H1 (cell line): ENCODE measurements around the gene XPO1. TPM values are rescaled to one million over a fixed set of nuclear protein-coding genes. Genes with fewer than 3 reads are reported as not detected.

Experiments used
- CTCF ChIA-PET: fragments of 300-600 bp; sonication (Branson Sonifier 250); formaldehyde crosslinking; loops from one replicate; lab custom pipeline; 2021; ENCODE audit not compliant: partially characterized antibody; lab: Charles Lee
- POLR2A ChIA-PET: fragments of 300-600 bp; sonication (Branson Sonifier 250); formaldehyde crosslinking; loops from one replicate; lab custom pipeline; 2021; ENCODE audit warnings: inconsistent platforms; ENCODE audit not compliant: partially characterized antibody; lab: Charles Lee
- DNase-seq, 2 experiments: peaks; one replicate each; pipeline versions ENCODE4 v3.0.0 to v3.0.0-alpha.2; 2010 to 2022; ENCODE audit warnings: low spot score in 2 of 2, low read depth in 1 of 2, mixed read lengths in 1 of 2
- FAIRE-seq: peaks from 2 replicates; lab custom pipeline; 2011; peaks lifted over from hg19 to GRCh38; lab: Jason Lieb, UNC
- H2AFZ ChIP-seq: 2 replicates; pipeline ENCODE4 v1.8.1; 2012; ENCODE audit warnings: low read length, inconsistent platforms
- H2AK5ac ChIP-seq: 2 replicates; pipeline ENCODE4 v1.6.1; 2013; ENCODE audit warnings: low read depth, low read length
- H2BK120ac ChIP-seq: replicated peaks from 2 replicates; pipeline ENCODE3; 2013; ENCODE audit warnings: low read depth, low read length, inconsistent platforms
- H2BK12ac ChIP-seq: 2 replicates; pipeline ENCODE4 v1.6.1; 2013; ENCODE audit warnings: low read depth, low read length
- H2BK15ac ChIP-seq: 2 replicates; pipeline ENCODE4 v1.6.1; 2013; ENCODE audit warnings: low read length
- H2BK20ac ChIP-seq: 2 replicates; pipeline ENCODE4 v1.6.1; 2013; ENCODE audit warnings: low read length
- H2BK5ac ChIP-seq: 2 replicates; pipeline ENCODE4 v1.6.1; 2013; ENCODE audit warnings: low read depth, low read length
- H3K14ac ChIP-seq: 2 replicates; pipeline ENCODE4 v1.6.1; 2013; ENCODE audit warnings: inconsistent platforms; ENCODE audit not compliant: insufficient read length
- H3K18ac ChIP-seq: 2 replicates; pipeline ENCODE4 v1.6.1; 2013; ENCODE audit warnings: low read length; ENCODE audit errors: extremely low read depth
- H3K23ac ChIP-seq: 2 replicates; pipeline ENCODE4 v1.6.1; 2013; ENCODE audit warnings: inconsistent platforms; ENCODE audit not compliant: insufficient read length
- H3K23me2 ChIP-seq: 2 replicates; pipeline ENCODE4 v1.6.1; 2013; ENCODE audit warnings: low read depth, low read length
- H3K27ac ChIP-seq: 2 replicates; pipeline ENCODE4 v1.6.1; 2011; ENCODE audit warnings: low read depth, low read length, inconsistent platforms
- H3K27me3 ChIP-seq, 4 experiments: replicated peaks in 1 of 4; 1 replicate in 1 of 4; 2 replicates in 3 of 4; pipeline versions ENCODE4 v1.6.1 to v1.8.1; 2011 to 2013; ENCODE audit warnings: low read length in 3 of 4, mild to moderate bottlenecking in 3 of 4, inconsistent platforms in 2 of 4, mixed read lengths in 2 of 4, moderate library complexity in 1 of 4; ENCODE audit not compliant: control insufficient read depth in 3 of 4, insufficient read depth in 3 of 4; ENCODE audit errors: extremely low read depth in 1 of 4
- H3K36me3 ChIP-seq, 4 experiments: 2 replicates each; pipeline versions ENCODE4 v1.6.1 to v1.8.1; 2011 to 2013; ENCODE audit warnings: mild to moderate bottlenecking in 4 of 4, low read length in 3 of 4, moderate library complexity in 2 of 4, control low read depth in 1 of 4, inconsistent platforms in 1 of 4; ENCODE audit not compliant: insufficient read depth in 4 of 4, control insufficient read depth in 2 of 4
- H3K4ac ChIP-seq: replicated peaks from 2 replicates; pipeline ENCODE3; 2013; ENCODE audit warnings: low read length, low read depth, mixed read lengths, inconsistent platforms; ENCODE audit not compliant: insufficient read length
- H3K4me1 ChIP-seq, 4 experiments: replicated peaks in 1 of 4; 1 replicate in 1 of 4; 2 replicates in 3 of 4; pipeline versions ENCODE4 v1.6.1 to v1.8.1; 2011 to 2013; ENCODE audit warnings: low read length in 3 of 4, inconsistent platforms in 2 of 4, mixed read lengths in 1 of 4; ENCODE audit not compliant: insufficient read depth in 4 of 4, control insufficient read depth in 3 of 4
- H3K4me2 ChIP-seq, 2 experiments: 2 replicates each; pipeline versions ENCODE4 v1.6.1 to v1.8.1; 2011 to 2013; ENCODE audit warnings: low read depth in 2 of 2, low read length in 2 of 2, control low read depth in 1 of 2, inconsistent platforms in 1 of 2, mild to moderate bottlenecking in 1 of 2; ENCODE audit not compliant: insufficient read depth in 1 of 2
- H3K4me3 ChIP-seq, 4 experiments: fragments of 200-600, 300-600 bp in 1 of 4; sonication (generic), shearing (Covaris generic), sonication (Bioruptor Twin) in 1 of 4; 2 replicates each; pipeline versions ENCODE4 v1.5.1 to v1.8.1; 2011 to 2016; ENCODE audit warnings: low read length in 4 of 4, low read depth in 3 of 4, control low read depth in 2 of 4, inconsistent platforms in 2 of 4, mild to moderate bottlenecking in 2 of 4, mixed read lengths in 1 of 4, moderate library complexity in 1 of 4; ENCODE audit not compliant: insufficient read depth in 2 of 4; ENCODE audit errors: extremely low read depth in 1 of 4
- H3K56ac ChIP-seq: replicated peaks from 2 replicates; pipeline ENCODE3; 2013; ENCODE audit warnings: low read depth, mild to moderate bottlenecking, mixed read lengths, low read length, inconsistent platforms; ENCODE audit not compliant: insufficient read length
- H3K79me1 ChIP-seq: 2 replicates; pipeline ENCODE4 v1.6.1; 2013; ENCODE audit warnings: low read depth, low read length, control low read depth
- H3K79me2 ChIP-seq, 2 experiments: 2 replicates each; pipeline versions ENCODE4 v1.6.1 to v1.8.1; 2012 to 2013; ENCODE audit warnings: low read length in 2 of 2, mild to moderate bottlenecking in 2 of 2, inconsistent platforms in 1 of 2; ENCODE audit not compliant: insufficient read depth in 2 of 2, control insufficient read depth in 1 of 2
- H3K9ac ChIP-seq, 4 experiments: replicated peaks in 1 of 4; 1 replicate in 1 of 4; 2 replicates in 3 of 4; pipeline versions ENCODE4 v1.6.1 to v1.8.1; 2011 to 2013; ENCODE audit warnings: low read depth in 3 of 4, low read length in 3 of 4, control low read depth in 2 of 4, mild to moderate bottlenecking in 2 of 4, moderate library complexity in 2 of 4, inconsistent platforms in 1 of 4; ENCODE audit errors: extremely low read depth in 1 of 4
- H3K9me3 ChIP-seq, 2 experiments: 2 replicates each; pipeline versions ENCODE4 v1.6.1 to v1.8.1; 2012 to 2013; ENCODE audit warnings: mild to moderate bottlenecking in 2 of 2, moderate library complexity in 2 of 2, control low read depth in 1 of 2, inconsistent platforms in 1 of 2, low read depth in 1 of 2, low read length in 1 of 2, mixed read lengths in 1 of 2; ENCODE audit not compliant: insufficient read depth in 2 of 2
- H4K20me1 ChIP-seq, 2 experiments: replicated peaks in 1 of 2; 2 replicates each; pipeline versions ENCODE3 to v1.8.1; 2011 to 2013; ENCODE audit warnings: inconsistent platforms in 2 of 2, low read length in 2 of 2, mild to moderate bottlenecking in 1 of 2; ENCODE audit not compliant: insufficient read depth in 2 of 2, control insufficient read depth in 1 of 2
- H4K5ac ChIP-seq: 2 replicates; pipeline ENCODE4 v1.6.1; 2013; ENCODE audit warnings: low read length, low read depth, mixed read lengths, inconsistent platforms; ENCODE audit not compliant: insufficient read length
- H4K8ac ChIP-seq: 2 replicates; pipeline ENCODE4 v1.8.0; 2013; ENCODE audit warnings: mild to moderate bottlenecking, moderate library complexity, low read length, inconsistent platforms; ENCODE audit not compliant: insufficient read depth; ENCODE audit errors: extremely low read depth
- H4K91ac ChIP-seq: replicated peaks from 2 replicates; pipeline ENCODE3; 2013; ENCODE audit warnings: low read length, mixed read lengths, inconsistent platforms; ENCODE audit not compliant: insufficient read length
- CBX8 ChIP-seq: fragments of 300-800, 300-1000 bp; sonication (generic); IDR thresholded peaks from 2 replicates; pipeline ENCODE4 v1.7.1; 2016; ENCODE audit warnings: low read depth, low read length, borderline replicate concordance
- CHD2 ChIP-seq: IDR thresholded peaks from 2 replicates; pipeline ENCODE4 v1.6.1; 2012; ENCODE audit warnings: low read length, improper control_type of control experiment
- EZH2 ChIP-seq: fragments of 200-600 bp; sonication (generic); IDR thresholded peaks from 2 replicates; pipeline ENCODE4 v1.7.1; 2012; ENCODE audit warnings: low read depth, mild to moderate bottlenecking, moderate library complexity, low read length, inconsistent platforms; ENCODE audit not compliant: severe bottlenecking
- GABPA ChIP-seq: IDR thresholded peaks from 2 replicates; pipeline ENCODE4 v1.6.1; 2011; ENCODE audit warnings: mild to moderate bottlenecking, low read length, moderate library complexity, borderline replicate concordance; ENCODE audit not compliant: insufficient read depth
- GTF2F1 ChIP-seq: IDR thresholded peaks from 2 replicates; pipeline ENCODE4 v1.6.1; 2012; ENCODE audit warnings: low read depth, low read length, improper control_type of control experiment, borderline replicate concordance
- HDAC6 ChIP-seq: IDR thresholded peaks from one replicate; pipeline ENCODE4 v1.7.1; 2012; ENCODE audit warnings: low read depth, mild to moderate bottlenecking, inconsistent platforms, low read length, moderate library complexity
- KDM1A ChIP-seq: fragments of 200-600, 300-600 bp; sonication (generic); IDR thresholded peaks from 2 replicates; pipeline ENCODE4 v1.7.1; 2016; ENCODE audit warnings: mild to moderate bottlenecking, low read length, borderline replicate concordance
- MAFK ChIP-seq: IDR thresholded peaks from 2 replicates; pipeline ENCODE4 v1.6.1; 2012; ENCODE audit warnings: low read depth, mild to moderate bottlenecking, improper control_type of control experiment, low read length
- NRF1 ChIP-seq: IDR thresholded peaks from 2 replicates; pipeline ENCODE4 v1.6.1; 2011; ENCODE audit warnings: mild to moderate bottlenecking, low read depth, low read length, improper control_type of control experiment
- POLR2A ChIP-seq, 2 experiments: IDR thresholded peaks; 1 replicate in 1 of 2; 2 replicates in 1 of 2; pipeline ENCODE4 v1.6.1; 2011; ENCODE audit warnings: low read depth in 2 of 2, low read length in 2 of 2, mild to moderate bottlenecking in 2 of 2; ENCODE audit errors: control extremely low read depth in 1 of 2
- POLR2AphosphoS5 ChIP-seq: IDR thresholded peaks from 2 replicates; pipeline ENCODE4 v1.6.1; 2011; ENCODE audit warnings: low read depth, low read length
- RAD21 ChIP-seq, 2 experiments: IDR thresholded peaks in 1 of 2; conservative IDR thresholded peaks in 1 of 2; 2 replicates each; pipeline ENCODE4 v1.6.1; 2011; ENCODE audit warnings: low read depth in 2 of 2, low read length in 2 of 2, improper control_type of control experiment in 1 of 2, inconsistent platforms in 1 of 2, mild to moderate bottlenecking in 1 of 2, moderate library complexity in 1 of 2
- SP2 ChIP-seq: IDR thresholded peaks from 2 replicates; pipeline ENCODE4 v1.6.1; 2012; ENCODE audit warnings: mild to moderate bottlenecking, low read length, inconsistent platforms
- TAF1 ChIP-seq: IDR thresholded peaks from 2 replicates; pipeline ENCODE4 v1.6.1; 2011; ENCODE audit warnings: mild to moderate bottlenecking, low read depth, low read length
- TAF7 ChIP-seq: optimal IDR thresholded peaks from 2 replicates; pipeline ENCODE3; 2011; ENCODE audit warnings: low read depth, mild to moderate bottlenecking, inconsistent platforms, low read length, moderate library complexity, borderline replicate concordance
- TBP ChIP-seq: IDR thresholded peaks from 2 replicates; pipeline ENCODE4 v1.6.1; 2011; ENCODE audit warnings: low read depth, low read length, improper control_type of control experiment
- WGBS, 2 experiments: shearing (Covaris generic) in 1 of 2; methylation state at CpG; one replicate each; pipeline versions ENCODE4 v1.1.6 to v1.1.7; 2013 to 2015; ENCODE audit warnings: low lambda C conversion rate in 2 of 2, mixed read lengths in 2 of 2, inconsistent platforms in 1 of 2, low coverage in 1 of 2, missing lambda C conversion rate in 1 of 2; ENCODE audit not compliant: insufficient replicate concordance in 2 of 2, insufficient coverage in 1 of 2, insufficient read length in 1 of 2; ENCODE audit errors: extremely low coverage in 1 of 2, missing lambda C conversion rate in 1 of 2; 5-methylcytosine and 5-hydroxymethylcytosine counted together
- polyA plus RNA-seq, 7 experiments: library from polyadenylated mRNA; depleted of rRNA in 3 of 7; stranded (reverse) in 5 of 7; unstranded in 2 of 7; fragments of >200 nt in 5 of 7; fragments of 200-250 nt in 2 of 7; gene quantifications; 1 replicate in 5 of 7; 2 replicates in 1 of 7; 4 replicates in 1 of 7; pipeline versions ENCODE4 v1.2.1 to v1.2.3, GENCODE V29; 2011 to 2013; ENCODE audit warnings: missing spikeins in 2 of 7, mixed read lengths in 2 of 7
- total RNA-seq: library from RNA; stranded (reverse); fragmentation: NEBNext Ultra II Directional; extraction: Animal tissue kit (Norgen Biotek cat#: 25700); gene quantifications from 2 replicates; pipeline ENCODE4 v1.2.1, GENCODE V29; 2021

XPO1 gene
- total and polyA plus RNA-seq, 2 of the 8 experiments (the other 6 are each of a cell fraction or from before 2014, with no cell fraction given), result 110 to 296 TPM

DNA sequence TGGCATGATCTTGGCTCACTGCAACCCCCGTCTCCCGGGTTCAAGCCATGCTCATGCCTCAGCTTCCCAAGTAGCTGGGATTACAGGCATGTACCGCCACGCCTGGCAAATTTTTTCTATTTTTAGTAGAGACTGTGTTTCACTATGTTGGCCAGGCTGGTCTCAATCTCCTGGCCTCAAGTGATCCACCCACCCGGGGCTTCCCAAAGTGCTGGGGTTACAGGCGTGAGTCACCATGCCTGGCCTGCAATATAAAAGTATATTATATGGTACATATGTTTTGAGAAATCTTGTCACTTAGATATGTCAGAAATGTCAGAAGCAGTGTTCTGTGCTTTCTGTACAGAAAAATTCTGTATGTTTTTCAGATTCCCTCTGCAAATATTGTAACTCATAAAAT is 19.2 kb upstream of the XPO1 start:
- Histone ChIP-seq H3K4me1 (no peaks in the 10 kb centered on the region), H3K79me2 (no peaks in the 10 kb centered on the region), H3K18ac (no peak overlapping the region), H2BK20ac (no peak overlapping the region), H2AFZ (no peak overlapping the region), H2BK15ac (no peak overlapping the region), H4K20me1 (no peaks in the 10 kb centered on the region), H3K4me3 (no peak overlapping the region), H3K56ac (no peak overlapping the region), H3K27me3 (no peaks in the 10 kb centered on the region), H4K91ac (no peak overlapping the region), H3K23ac (no peak overlapping the region), H3K23me2 (no peaks in the 10 kb centered on the region), H3K9me3 (no peaks in the 10 kb centered on the region), H4K8ac (no peak overlapping the region), H3K27ac (no peak overlapping the region), H4K5ac (no peak overlapping the region), H3K79me1 (no peaks in the 10 kb centered on the region), H2BK5ac (no peak overlapping the region), H2BK120ac (no peak overlapping the region), H3K4me2 (no peak overlapping the region), H3K14ac (no peak overlapping the region), H3K4ac (no peak overlapping the region), H2BK12ac (no peak overlapping the region), H2AK5ac (no peak overlapping the region), H3K36me3 (no peaks in the 10 kb centered on the region), H3K9ac (no peak overlapping the region)
- POLR2A ChIA-PET, result interaction anchor here (1.9 kb wide), 1 partner anchor 21 kb away, joined by 5 read pairs; no protein-coding TSS in a partner anchor
- no peak for DNase-seq
- 88% methylated on average over 6 of the region's 6 CpGs; no CpG with 5 or more reads in 1 of the 2 experiments for WGBS, 2 experiments
- TF ChIP-seq RAD21 (IDR thresholded peaks at IDR 0.05 in 1 of 2, conservative IDR thresholded peaks at IDR 0.05 in 1 of 2; ENCODE audit: low read depth in 2 of 2, low read length in 2 of 2) (no peak), TAF1 (no peak), KDM1A (no peak), TAF7 (no peak), CHD2 (no peak), GTF2F1 (no peak), SP2 (no peak), HDAC6 (no peak), EZH2 (no peak), GABPA (no peak), MAFK (no peak), POLR2A (IDR thresholded peaks at IDR 0.05; ENCODE audit: control extremely low read depth in 1 of 2, low read depth in 2 of 2, low read length in 2 of 2) (no peak), POLR2AphosphoS5 (no peak), CBX8 (no peak), TBP (no peak), NRF1 (no peak)
- CTCF ChIA-PET, result no interaction called here
- no peak for FAIRE-seq
